ENCODE data around the gene PARVB.
"Not testable (repeated sequence)": the region's sequence is repeated elsewhere in the genome, so short reads cannot be mapped to it uniquely, and the experiment has no call there.

The PARVB gene

DNA sequence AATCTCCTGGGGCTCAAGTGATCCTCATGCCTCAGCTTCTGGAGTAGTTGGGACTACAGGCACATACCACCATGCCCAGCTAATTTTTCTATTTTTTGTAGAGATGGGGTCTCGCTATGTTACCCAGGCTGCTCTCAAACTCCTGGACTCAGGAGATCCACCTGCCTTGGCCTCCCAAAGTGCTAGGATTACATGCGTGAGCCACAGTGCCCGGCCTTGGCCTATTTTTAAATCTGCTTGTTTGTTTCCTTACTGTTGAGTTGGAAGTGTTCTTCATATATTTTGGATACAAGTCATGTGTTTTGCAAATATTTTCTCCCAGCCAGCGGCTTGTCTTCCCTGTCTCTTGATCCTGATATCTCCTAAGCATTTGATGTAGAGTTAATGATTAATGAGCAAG lies 5.0 kb downstream of the PARVB start:
- no peak for DNase-seq

DNA sequence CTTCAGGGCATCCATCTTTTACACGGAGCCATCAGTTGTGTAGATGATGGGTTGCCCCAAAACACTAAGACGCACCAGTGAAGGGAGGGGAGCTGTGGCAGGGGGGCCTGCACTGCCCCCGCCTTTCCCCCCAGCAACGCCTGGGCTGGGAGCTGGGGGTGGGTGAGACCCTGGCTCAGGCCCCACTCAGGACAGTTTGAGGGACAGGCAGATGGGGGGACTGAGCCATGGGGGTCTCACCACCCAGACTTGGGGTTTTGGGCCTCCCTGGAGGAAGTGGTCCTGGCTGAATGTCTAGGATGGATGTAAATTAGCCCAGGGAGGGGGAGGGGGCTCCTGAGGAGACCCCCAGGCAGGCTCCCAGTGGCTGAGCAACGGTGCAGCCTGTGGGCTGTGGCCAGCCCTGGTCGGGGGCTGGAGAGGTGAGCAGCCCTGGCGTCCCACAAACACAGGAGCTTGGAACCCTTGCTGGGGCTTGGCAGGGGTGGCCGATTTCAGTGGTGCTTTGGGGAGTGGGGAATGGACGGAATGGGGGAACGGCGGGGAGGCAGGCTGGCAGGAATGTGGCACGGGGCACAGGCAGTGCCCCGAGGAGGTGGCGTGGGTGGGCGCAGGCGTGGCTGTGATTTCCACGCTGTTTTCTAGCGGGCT lies 6.1 kb downstream of the PARVB start:
- no peak for DNase-seq

DNA sequence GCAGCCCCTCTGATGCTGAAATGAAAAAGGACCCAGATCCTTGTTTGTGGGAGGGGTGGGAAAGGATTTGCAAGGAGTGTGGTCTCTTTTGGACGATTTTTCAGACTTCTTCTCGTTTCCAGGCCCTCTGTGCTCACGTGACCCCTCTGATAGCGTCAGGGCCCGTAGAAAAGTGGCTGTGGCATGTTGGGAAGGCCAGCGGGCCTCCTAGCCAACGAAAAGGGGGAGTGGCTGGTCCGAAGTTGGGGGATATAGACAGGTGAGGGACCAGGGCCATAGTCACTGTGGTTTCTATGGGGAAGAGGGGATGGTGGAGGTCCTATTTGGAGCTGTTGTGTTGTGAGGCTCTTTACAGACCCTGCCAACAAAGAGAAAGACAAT lies 6.6 kb downstream of the PARVB start:
- no peak for DNase-seq

DNA sequence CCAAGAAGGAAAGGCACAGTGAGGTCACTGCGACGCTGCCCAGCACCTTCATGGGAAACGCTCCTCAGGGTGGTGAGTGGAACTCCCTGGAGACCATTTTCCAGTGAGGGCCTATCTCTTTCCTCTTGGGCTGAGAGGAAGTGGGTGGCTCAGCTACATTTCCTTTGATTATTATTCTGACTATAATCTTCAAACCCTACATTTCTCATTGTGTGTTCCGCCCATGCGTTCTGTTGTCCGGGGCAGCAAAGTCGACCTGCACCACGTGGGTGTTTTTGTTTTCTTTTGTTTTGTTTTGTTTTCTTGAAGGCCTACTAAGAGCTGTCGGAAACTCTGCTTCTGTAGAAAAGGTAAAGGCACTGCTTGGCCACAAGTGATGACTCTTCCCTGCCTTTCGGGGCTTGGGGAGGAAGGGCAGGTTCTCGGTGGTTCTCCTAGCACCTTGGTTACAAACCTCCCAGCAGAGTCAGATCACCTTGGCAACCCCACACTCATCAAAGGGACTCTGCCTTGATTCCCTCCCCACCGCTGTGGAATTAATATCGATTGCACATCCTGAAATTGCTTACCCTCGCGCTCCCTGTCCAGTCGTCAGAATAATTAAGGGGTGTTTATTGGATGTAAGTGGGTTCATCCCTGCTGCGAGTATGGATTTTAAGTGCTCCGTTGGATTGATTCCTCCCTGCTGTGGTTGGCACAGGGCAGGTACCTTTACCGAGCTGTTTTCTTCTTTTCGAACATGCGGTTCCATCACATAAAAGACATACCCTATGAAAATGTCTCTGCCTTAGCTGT lies 7.3 kb downstream of the PARVB start:
- DNase-seq: no peak

DNA sequence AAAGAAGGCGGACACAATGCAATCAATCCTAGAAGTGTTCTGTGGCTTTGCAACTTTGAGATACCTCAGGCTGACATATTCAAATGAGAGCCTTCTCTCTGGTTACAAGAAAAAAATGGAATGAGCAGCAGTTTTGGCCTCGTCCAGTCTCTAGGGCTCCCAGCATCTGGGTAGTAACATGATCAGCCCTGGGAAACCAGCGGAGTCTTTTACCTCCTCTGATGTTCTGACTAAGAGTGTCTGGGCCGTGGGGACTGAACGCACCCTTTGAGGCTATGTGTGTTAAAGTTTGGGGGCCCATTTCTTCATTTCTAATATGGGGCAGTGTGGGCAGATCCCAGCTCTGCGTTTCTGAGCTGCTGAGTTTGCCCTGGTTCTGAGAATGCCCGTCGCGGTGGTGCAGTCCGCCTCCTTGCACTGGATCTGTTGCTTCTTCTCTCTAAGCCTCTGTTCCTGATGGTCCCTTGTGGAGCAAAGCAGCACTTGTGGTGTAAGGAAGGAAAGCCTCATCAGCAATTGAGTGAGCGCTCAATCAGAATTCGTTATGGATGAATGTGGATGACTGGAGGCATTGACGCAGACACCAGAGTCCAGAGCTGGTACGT lies 8.1 kb downstream of the PARVB start:
- DNase-seq: no peak

DNA sequence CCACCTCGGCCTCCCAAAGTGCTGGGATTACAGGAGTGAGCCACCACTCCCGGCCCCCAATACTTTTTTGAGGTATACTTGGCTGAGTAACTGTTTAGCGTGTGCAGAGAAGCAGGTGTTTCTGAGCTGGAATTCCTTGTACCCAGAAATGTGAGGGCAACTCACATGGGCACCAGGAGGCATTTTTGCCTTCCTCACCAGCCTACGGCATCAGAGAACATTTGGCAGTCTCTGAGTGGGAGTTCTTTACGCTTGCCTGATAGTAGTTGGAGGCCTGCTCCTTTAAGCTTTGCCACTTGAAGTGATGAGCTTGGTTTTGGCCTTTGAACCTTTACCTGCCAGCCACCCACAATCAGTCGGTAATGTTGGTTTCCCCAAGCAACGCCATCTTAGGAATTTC lies 9.2 kb downstream of the PARVB start:
- no peak for DNase-seq

DNA sequence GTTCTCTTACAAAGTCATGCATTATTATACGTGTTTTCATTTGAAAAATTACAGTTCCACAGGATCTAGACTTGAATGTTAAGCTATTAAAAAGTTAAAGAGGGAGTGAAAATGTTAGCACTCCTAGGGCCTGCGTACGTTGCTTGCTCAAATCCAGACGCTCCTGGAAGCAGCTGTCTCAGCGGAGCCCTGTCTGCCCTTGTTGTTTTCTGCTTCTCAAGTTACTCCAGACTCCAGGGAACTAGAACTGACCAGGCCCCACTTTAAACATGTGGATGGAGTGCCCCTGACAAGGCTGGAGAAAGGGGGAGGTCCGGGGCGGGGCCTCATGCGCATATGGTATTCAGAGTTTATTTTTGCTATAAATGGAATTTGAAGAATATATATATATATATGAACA lies 9.6 kb downstream of the PARVB start:
- no peak for DNase-seq

DNA sequence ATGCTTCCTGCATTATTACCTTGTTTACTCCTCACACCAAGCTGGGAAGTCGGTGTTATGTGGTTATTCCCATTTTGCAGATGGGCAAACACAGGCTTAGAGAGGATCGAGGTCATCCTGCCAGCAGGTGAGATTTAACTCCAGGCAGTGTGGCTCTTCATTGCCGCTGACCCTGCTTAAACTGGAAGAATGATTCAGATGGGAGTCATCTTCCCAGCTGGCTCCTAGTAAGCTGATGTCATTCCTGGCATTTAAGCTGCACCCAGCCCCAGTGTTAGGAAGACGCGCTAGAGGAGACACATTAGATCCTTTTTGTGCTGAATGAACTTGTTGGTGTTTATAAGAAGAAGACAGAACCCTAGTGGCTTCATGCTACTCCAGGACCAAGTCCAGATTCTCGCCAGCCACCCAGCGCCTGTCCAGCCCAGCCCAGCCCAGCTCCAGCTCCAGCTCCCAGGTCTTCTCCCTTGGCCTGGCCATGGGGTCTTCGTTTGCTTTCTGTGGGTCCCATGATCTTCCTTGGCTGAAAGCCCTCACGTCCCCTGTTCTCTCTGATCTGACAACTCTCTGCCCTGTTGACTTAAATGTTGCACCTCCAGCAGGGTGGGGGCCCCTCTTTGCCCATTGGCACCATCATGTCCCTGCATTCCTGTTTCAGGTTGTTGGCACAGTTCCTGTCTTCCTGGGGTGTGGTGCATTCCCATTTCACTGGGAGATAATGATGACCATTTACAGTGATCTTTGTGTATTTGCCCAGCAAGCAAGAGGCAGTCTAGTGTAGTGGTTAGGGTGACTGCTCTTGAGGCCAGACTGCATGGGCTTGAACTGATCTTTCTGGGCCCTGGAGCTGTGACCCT lies 13.6 kb downstream of the PARVB start:
- no peak for DNase-seq

DNA sequence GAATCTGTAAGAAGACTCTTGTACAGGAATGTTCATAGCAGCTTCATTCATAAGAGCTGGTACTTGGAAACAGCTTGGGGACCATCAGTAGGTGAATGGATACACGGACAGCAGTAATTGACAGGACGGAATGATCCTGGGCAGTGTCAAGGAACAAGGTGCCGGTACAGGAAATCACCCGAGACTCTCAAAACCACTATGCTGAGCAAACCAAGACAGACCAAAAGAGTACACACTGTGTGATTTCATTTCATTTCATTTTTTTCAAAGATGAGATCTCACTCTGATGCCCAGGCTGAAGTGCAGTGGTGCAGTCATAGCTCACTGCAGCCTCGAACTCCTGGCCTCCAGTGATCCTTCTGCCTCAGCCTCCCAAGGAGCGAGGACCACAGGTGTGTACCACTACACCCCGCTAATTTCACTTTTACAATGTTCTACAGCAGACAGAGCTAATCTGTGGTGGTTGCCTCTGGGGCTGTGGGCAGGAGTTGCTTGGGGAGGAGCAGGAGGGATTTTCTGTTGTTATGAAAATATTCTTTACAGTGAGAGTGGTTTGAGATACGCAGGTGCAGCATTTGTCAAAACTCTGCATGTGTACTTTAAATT lies 15.6 kb downstream of the PARVB start:
- no peak for DNase-seq

DNA sequence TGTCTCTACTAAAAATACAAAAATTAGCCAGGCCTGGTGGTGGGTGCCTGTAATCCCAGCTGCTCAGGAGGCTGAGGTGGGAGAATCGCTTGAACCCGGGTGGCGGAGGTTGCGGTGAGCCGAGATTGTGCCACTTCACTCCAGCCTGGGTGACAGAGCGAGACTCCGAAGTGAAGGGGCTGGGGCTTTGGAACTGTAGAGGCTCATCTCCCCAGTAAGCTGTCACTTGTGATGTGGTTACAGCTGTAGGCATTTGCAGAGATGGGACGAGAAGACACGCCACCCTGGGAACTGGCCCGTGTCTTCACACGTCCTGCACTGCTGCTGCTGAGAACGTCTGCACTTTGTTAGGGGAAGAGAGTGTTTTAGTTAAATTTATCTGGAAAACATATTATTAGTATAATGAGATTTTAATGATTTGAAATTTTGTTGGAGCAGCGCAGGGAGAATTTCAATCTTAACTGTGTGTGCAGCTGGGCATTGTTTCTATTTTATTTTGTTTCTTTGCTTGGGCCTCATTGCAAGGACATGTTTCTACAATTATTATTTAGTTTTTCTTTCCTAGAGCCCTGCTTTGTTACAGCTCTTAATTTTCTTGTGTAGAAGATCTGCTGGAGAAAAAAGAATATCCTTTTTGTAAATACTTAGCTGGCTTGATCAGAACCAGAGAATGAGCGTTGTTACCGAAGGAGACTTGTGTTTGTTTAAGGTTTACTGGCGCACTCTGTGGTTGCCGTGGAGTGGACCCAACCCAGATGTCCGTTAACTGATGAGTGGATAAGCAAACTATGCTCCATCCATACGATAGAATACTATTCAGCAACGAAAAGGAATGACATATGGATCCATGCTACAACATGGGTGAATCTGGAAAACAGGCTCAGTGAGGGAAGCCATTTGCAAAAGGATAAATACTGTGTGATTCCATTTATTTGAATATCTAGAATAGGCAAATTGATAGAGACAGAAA lies 18.4 kb downstream of the PARVB start:
- DNase-seq: no peak

DNA sequence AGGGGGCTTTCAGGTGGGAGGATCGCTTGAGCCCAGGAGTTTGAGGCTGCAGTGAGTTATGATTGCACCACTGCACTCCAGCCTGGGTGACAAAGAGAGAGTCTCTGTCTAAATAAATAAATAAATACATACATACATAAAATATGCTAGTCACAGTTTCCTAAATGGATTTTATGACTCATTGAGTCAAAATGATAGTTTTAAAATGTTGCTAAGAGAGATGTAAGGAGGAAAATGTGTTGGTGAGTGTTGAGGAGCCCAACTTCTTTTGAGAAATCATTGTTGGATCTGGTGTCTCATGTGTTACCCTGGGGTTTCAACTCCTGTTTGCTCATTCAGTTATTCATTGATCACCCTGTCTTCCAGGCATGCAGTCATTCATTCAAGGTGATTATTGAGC lies 21.0 kb downstream of the PARVB start:
- DNase-seq: no peak

DNA sequence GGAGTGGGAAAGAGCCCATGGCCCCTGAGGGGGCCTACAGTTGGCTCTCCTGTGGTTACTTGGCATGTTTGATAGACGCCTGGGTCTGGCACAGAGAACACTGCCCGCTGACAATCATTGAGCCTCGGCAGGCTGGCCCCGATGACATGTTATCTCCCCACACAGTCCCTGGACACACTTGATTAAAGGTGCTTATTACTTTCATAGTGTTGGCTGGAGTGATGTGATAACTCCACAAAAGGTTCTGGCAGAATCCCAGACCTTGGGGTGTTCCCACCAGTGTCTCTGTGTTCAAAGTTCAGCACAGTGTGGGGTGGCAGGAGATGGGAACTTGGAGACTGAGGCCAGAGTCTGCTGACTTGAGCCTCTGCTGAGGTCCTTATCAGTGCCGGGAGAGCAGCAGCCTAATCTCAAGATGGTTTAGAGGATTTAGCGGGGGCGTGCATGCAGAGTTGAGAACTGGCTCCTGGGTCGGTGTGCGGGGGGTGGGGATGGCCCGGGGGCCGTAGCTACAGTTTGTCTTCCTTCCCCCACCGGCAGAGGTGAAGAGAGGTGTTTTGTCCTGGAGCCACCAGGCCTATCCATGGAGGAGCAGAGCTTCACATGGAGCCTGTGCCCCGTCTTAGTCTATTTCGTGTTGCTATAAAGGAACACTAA lies 22.5 kb downstream of the PARVB start:
- DNase-seq: no peak

DNA sequence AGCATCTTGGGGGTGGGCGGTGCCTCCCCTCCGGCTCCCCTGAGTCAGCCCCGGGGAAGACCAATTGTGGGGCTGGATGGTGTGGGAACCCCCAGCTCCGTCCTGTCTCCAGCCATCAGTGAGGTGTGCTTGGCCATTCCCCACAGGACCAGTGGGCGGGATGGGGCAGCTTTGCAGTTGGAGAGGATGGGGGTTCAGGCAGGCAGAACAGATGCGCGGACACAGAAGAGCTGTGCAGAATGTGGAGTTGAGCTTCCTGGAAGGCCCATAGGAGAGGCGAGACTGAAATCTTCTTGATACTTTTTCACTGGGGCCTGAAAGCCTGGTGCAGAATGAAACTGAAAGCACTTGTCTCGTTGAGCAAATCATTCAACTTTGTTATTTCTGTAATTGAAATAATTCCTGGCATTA lies 23.8 kb downstream of the PARVB start:
- no peak for DNase-seq

DNA sequence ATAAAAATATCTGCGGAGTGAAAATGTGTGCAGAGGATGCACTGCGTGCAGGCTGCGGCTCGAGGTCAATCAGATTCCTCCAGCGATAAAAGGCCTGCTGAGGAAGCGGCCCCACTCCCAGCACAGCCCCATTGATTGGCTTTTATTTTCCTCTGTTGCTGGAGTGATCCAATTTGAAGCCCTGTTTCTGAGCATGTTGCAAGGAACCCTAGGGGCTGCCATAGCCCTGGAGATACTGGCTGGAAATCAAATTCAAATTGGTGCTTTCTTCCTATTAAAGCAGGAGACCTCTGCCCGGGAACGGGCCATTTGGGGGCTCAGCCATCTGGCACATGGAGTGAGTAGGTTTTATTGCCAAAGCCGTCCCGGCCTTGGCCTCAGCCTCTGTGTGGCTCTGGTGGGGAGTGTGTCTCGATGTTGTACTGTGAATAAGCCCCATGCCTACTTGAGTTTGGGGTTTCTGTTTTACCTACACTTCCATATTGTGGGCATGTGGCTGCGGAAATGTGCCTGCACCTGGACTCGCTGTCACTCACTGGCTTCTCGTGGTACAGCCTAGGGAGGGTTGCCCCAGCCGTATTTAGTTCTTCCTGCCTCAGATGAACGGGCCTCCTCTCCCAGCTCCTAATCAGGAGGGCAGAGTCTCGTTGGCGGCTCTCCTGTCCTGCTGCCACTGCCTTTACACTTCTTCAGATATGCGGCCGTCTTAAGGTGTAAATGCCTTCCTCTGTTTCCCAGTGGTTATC lies 25.6 kb downstream of the PARVB start:
- DNase-seq: no peak

DNA sequence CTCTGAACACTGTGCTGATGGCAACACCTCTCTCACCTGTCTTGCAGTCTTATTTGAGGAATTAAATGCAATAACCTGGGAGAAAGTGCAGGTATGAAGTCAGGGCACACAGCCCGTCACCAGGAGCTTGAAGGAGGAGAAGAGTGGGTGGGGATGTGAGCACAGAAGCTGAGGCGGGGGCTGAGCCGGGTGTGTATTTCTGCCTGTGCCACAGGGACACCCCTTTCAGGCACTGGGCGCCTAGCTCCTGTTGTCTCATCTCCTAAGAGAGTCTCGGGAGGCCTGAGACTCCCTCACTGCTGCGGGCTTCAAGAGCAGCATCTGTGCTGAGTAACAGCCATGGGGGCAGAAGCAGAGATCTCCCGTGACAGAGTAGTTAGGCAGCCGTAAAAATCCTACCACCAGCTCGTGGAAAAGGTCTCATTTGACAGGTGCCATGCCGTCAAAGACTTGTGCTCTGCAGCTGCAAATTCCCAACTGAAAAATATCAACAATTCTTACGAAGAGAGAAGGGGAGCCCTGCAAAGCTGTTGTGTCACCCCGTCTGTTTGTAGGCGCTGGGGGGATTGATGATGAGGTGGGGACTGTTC lies 26.8 kb downstream of the PARVB start:
- no peak for DNase-seq

DNA sequence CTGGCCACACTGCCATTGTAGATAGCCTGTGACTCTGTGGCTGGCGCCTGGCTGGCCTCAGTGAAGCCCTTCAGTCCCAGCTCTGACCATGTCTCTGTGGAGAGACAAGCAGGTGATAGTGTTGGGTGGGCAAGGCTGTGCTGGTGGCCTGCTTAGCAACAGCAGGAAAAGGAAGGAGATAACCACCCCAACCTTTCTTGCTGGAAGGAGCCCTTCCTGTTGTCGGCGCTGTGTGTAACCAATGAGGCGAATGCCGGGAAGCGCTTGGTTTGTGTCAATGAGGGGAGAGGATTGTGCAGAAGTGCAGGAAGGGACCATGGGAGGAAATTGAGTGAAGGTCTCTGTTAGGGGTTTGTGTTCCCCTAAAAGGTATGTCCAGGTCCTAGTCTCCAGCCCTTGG lies 27.3 kb downstream of the PARVB start:
- DNase-seq: no peak

DNA sequence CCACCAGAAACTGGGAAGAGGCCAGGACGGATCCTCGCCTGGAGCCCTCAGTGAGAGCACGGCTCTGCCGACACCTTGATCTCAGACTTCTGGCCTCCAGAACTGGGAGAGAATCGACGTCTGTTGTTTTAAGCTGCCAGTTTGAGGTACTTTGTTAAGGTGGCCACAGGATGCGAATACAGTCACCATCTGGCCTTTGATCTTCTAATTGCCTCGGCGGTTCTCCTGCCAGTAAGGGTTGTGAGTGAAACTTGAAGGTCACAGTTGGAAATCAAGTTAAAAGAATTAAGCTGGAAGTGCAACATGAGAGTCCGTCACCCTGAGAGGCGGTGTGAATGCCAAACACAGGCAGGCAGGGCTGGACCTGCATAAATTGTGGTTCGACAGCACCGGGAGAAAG lies 27.9 kb downstream of the PARVB start:
- DNase-seq: no peak

DNA sequence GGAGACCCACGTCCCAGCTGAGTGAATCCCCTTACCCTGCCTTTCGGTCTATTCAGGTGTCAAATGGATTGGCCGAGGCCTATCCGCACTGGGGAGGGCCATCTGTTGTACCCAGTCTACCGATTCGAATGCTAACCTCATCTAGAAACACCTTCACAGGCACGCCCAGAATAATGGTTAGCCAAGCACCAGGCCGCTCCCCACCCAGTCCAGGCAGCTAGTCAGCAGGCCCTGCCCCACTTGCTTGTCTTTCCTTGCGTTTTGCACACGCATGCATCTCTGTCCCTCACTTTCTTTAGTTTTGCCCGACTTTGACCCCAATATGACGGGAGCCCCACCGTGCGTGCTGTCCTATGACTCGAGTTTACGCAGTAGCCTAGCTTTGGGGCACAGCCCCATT lies 31.7 kb downstream of the PARVB start:
- DNase-seq: no peak

DNA sequence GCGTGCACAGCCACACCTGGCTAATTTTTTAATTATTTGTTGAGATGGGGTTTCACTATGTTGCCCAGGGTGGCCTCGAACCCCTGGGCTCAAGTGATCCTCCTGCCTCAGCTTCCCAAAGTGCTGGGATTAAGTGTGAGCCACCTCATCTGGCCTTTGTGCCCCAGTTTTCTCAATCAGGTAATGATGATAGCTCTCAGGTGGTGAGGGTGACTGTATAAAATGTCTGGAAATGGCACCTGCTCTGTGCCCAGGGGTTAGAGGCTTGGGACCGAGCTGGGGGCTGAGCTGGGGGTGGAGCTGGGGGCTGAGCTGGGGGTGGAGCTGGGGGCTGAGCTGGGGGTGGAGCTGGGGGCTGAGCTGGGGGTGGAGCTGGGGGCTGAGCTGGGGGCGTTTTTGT lies 32.5 kb downstream of the PARVB start:
- DNase-seq: not testable (repeated sequence)

DNA sequence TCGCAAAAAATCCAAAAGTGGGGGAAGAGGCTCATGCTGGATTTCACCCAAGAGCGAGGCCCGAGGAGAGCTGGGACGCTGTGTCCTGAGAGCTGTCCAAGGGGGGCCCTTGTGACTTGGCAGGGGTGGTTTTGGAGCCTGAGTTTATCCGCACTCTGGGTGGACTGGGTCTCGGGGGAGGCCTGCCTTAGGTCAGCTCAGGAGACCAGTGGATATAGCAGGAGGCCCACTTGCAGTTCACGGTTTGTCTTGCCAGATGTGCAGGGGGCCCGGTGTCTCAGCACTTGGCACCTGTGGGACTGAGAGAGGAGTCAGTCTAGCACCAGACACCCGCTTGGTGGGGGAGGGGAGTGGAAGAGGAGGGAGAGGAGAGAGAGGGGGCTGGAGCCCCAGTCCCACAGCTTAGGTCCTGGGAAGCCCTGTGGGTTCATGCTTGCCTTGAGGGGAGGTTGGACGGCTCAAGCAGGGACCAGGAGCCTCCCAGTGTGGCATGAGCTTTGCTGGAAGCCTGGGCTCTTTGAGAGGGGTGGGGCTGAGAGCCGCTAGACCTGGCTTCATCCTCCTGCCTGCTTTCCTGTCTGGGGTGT lies 33.4 kb downstream of the PARVB start:
- no peak for DNase-seq

Measured in NCI-H146 (cell line).